Measurements from ENCODE around the gene VSTM5. TPM values are rescaled to one million over a fixed set of nuclear protein-coding genes. Genes with fewer than 3 reads are reported as not detected.

VSTM5 gene
- total and polyA plus RNA-seq, 7 donors: 0.01 to 0.26 (median 0.01) TPM; not detected in 4

- Histone ChIP-seq H3K36me3 (ENCODE audit: insufficient read depth in 1 of 2, low read depth in 1 of 2) (no peaks in the 10 kb centered on the region), H3K9me3 (no peaks in the 10 kb centered on the region), H3K4me3 (peak overlapping the region; percentile 62), H3K27ac (no peak overlapping the region), H3K27me3 (ENCODE audit: insufficient read depth in 3 of 3, low read length in 2 of 3) (peaks cover 0 to 21% (median 2%) of the 10 kb centered on the region in 3 donors), H3K4me1 (no peaks in the 10 kb centered on the region)
- WGBS, 3 donors: 11 to 14% (median 12%) methylated on average over 33 to 67 of the region's 67 CpGs
- ATAC-seq (no peak), DNase-seq (peak; percentile 21 to 51)
- intact Hi-C loops (cut with DNase I): no loop called here
- no peak for TF ChIP-seq CTCF (IDR thresholded peaks at IDR 0.05)
These were observed 446 bp downstream of the VSTM5 start for GRCh38 chr11:93849751-93850593.

GRCh38 chr11:93849201-93849600 lies 1.2 kb downstream of the VSTM5 start:
- intact Hi-C loops (cut with DNase I): no loop called here
- no peak for DNase-seq
- no peak overlapping the region for H3K27ac ChIP-seq
- H3K27me3 ChIP-seq (ENCODE audit: insufficient read depth in 3 of 3, low read length in 2 of 3): peaks cover 0 to 21% (median 2%) of the 10 kb centered on the region in 3 donors
- TF ChIP-seq CTCF (IDR thresholded peaks at IDR 0.05): no peak
- WGBS, 3 donors: 97 to 98% (median 97%) methylated on average over 5 of the region's 5 CpGs
- H3K36me3 ChIP-seq (ENCODE audit: insufficient read depth in 1 of 2, low read depth in 1 of 2): no peaks in the 10 kb centered on the region
- H3K4me3 ChIP-seq: peak overlapping the region; percentile 62
- no peaks in the 10 kb centered on the region for H3K9me3 ChIP-seq
- no peaks in the 10 kb centered on the region for H3K4me1 ChIP-seq
- ATAC-seq: no peak

- intact Hi-C loops (cut with DNase I): no loop called here
- WGBS, 3 donors: 55 to 83% (median 78%) methylated on average over 2 of the region's 2 CpGs
- H3K4me3 ChIP-seq: no peak overlapping the region
- no peaks in the 10 kb centered on the region for H3K9me3 ChIP-seq
- no peak for DNase-seq
- H3K27ac ChIP-seq: no peak overlapping the region
- peaks cover 0 to 21% (median 2%) of the 10 kb centered on the region in 3 donors for H3K27me3 ChIP-seq (ENCODE audit: insufficient read depth in 3 of 3, low read length in 2 of 3)
- no peak for ATAC-seq
- TF ChIP-seq CTCF (IDR thresholded peaks at IDR 0.05): no peak
- H3K36me3 ChIP-seq (ENCODE audit: insufficient read depth in 1 of 2, low read depth in 1 of 2): no peaks in the 10 kb centered on the region
- H3K4me1 ChIP-seq: no peaks in the 10 kb centered on the region
These were observed 4.0 kb downstream of the VSTM5 start for GRCh38 chr11:93846411-93846810.

- WGBS, 3 donors: 69 to 71% (median 70%) methylated on average over 8 of the region's 8 CpGs
These were observed 5.0 kb downstream of the VSTM5 start for GRCh38 chr11:93845181-93846092.

More at GRCh38 chr11:93845181-93846092, 5.0 kb downstream of the VSTM5 start:
- Histone ChIP-seq H3K27me3 (ENCODE audit: insufficient read depth in 3 of 3, low read length in 2 of 3) (peaks cover 0 to 20% (median 2%) of the 10 kb centered on the region in 3 donors), H3K9me3 (no peaks in the 10 kb centered on the region), H3K27ac (no peak overlapping the region), H3K36me3 (ENCODE audit: insufficient read depth in 1 of 2, low read depth in 1 of 2) (no peaks in the 10 kb centered on the region), H3K4me1 (no peaks in the 10 kb centered on the region), H3K4me3 (no peak overlapping the region)
- intact Hi-C loops (cut with DNase I): no loop called here
- DNase-seq (no peak), ATAC-seq (no peak)
- TF ChIP-seq CTCF (IDR thresholded peaks at IDR 0.05): no peak
